Thyroid gland (tissue), 4 donors: ENCODE data around the gene ZNF487.

Experiments
- CTCF ChIP-seq, 6 experiments: fragments of 200-600 bp in 3 of 6; fragments of 450-650 bp in 3 of 6; sonication (generic) in 3 of 6; IDR thresholded peaks; one replicate each; pipeline ENCODE4 v1.5.1; 2016 to 2019; ENCODE audit warnings: antibody characterized with exemption in 6 of 6, mild to moderate bottlenecking in 2 of 6, inconsistent platforms in 1 of 6, moderate library complexity in 1 of 6
- POLR2A ChIP-seq, 2 donors: fragments of 450-650 bp; IDR thresholded peaks; one replicate each; pipeline ENCODE4 v1.6.1; 2017; ENCODE audit warnings: antibody characterized with exemption in 2 of 2, mild to moderate bottlenecking in 2 of 2, moderate library complexity in 1 of 2

DNA sequence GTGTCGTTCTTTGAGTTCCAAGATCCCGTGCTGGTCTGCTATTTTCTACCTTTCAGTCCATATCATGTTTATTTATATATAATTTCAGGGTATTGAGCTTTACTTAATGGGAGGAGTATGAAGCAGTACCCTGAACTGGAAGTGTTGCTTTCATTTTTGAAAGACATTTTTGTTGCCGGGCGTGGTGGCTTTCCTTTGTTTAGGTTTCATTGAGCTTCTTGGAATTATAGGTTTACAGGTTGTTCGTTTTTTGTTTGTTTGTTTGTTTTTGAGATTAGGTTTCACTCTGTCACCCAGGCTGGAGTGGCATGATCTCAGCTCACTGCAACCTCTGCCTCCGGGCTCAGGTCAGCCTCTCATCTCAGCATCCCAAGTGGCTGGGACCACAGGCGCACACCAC, 7.4 kb downstream of the ZNF487 start:
- TF ChIP-seq CTCF (IDR thresholded peaks at IDR 0.05), result no peak
- TF ChIP-seq POLR2A (IDR thresholded peaks at IDR 0.05), result no peak
